Measurements from ENCODE around the gene DEGS1. TPM values are rescaled to one million over a fixed set of nuclear protein-coding genes. Genes with fewer than 3 reads are reported as not detected.

Gene DEGS1
- total and polyA plus RNA-seq, 10 of the 15 experiments (the other 5 are each of a cell fraction or from before 2014, with no cell fraction given): 16.5 to 133 (median 46.0) TPM

- TF ChIP-seq, protein P1, sequence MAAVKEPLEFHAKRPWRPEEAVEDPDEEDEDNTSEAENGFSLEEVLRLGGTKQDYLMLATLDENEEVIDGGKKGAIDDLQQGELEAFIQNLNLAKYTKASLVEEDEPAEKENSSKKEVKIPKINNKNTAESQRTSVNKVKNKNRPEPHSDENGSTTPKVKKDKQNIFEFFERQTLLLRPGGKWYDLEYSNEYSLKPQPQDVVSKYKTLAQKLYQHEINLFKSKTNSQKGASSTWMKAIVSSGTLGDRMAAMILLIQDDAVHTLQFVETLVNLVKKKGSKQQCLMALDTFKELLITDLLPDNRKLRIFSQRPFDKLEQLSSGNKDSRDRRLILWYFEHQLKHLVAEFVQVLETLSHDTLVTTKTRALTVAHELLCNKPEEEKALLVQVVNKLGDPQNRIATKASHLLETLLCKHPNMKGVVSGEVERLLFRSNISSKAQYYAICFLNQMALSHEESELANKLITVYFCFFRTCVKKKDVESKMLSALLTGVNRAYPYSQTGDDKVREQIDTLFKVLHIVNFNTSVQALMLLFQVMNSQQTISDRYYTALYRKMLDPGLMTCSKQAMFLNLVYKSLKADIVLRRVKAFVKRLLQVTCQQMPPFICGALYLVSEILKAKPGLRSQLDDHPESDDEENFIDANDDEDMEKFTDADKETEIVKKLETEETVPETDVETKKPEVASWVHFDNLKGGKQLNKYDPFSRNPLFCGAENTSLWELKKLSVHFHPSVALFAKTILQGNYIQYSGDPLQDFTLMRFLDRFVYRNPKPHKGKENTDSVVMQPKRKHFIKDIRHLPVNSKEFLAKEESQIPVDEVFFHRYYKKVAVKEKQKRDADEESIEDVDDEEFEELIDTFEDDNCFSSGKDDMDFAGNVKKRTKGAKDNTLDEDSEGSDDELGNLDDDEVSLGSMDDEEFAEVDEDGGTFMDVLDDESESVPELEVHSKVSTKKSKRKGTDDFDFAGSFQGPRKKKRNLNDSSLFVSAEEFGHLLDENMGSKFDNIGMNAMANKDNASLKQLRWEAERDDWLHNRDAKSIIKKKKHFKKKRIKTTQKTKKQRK (IDR thresholded peaks at IDR 0.05; ENCODE audit: low read depth, low read length): no peak
- TF ChIP-seq ZNF207 (IDR thresholded peaks at IDR 0.05; ENCODE audit: borderline replicate concordance) (0 out of 2 replicates have a peak, but pooled peaks have one; percentile 28), RAD51 (IDR thresholded peaks at IDR 0.05) (peak; percentile 46), NR2C1 (IDR thresholded peaks at IDR 0.05) (no peak), ZNF217 (IDR thresholded peaks at IDR 0.05) (peak; percentile 84), POLR2AphosphoS5 (IDR thresholded peaks at IDR 0.05; ENCODE audit: low read length) (no peak), TARDBP (IDR thresholded peaks at IDR 0.05; ENCODE audit: borderline replicate concordance) (no peak), EGR1 (IDR thresholded peaks at IDR 0.05; ENCODE audit: borderline replicate concordance in 1 of 2, low read depth in 2 of 2, low read length in 2 of 2) (no peak), KDM1A (IDR thresholded peaks at IDR 0.05; ENCODE audit: borderline replicate concordance) (no peak), SRF (IDR thresholded peaks at IDR 0.05; ENCODE audit: low read depth in 2 of 2, low read length in 2 of 2) (no peak), RUNX3 (IDR thresholded peaks at IDR 0.05; ENCODE audit: low read length) (peak; percentile 98), SMC3 (IDR thresholded peaks at IDR 0.05; ENCODE audit: borderline replicate concordance, low read length) (no peak; the same call in 1 of the 2 replicates)
- TF ChIP-seq, protein P2, sequence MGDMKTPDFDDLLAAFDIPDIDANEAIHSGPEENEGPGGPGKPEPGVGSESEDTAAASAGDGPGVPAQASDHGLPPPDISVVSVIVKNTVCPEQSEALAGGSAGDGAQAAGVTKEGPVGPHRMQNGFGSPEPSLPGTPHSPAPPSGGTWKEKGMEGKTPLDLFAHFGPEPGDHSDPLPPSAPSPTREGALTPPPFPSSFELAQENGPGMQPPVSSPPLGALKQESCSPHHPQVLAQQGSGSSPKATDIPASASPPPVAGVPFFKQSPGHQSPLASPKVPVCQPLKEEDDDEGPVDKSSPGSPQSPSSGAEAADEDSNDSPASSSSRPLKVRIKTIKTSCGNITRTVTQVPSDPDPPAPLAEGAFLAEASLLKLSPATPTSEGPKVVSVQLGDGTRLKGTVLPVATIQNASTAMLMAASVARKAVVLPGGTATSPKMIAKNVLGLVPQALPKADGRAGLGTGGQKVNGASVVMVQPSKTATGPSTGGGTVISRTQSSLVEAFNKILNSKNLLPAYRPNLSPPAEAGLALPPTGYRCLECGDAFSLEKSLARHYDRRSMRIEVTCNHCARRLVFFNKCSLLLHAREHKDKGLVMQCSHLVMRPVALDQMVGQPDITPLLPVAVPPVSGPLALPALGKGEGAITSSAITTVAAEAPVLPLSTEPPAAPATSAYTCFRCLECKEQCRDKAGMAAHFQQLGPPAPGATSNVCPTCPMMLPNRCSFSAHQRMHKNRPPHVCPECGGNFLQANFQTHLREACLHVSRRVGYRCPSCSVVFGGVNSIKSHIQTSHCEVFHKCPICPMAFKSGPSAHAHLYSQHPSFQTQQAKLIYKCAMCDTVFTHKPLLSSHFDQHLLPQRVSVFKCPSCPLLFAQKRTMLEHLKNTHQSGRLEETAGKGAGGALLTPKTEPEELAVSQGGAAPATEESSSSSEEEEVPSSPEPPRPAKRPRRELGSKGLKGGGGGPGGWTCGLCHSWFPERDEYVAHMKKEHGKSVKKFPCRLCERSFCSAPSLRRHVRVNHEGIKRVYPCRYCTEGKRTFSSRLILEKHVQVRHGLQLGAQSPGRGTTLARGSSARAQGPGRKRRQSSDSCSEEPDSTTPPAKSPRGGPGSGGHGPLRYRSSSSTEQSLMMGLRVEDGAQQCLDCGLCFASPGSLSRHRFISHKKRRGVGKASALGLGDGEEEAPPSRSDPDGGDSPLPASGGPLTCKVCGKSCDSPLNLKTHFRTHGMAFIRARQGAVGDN (IDR thresholded peaks at IDR 0.05): no peak
- TF ChIP-seq, protein P3, sequence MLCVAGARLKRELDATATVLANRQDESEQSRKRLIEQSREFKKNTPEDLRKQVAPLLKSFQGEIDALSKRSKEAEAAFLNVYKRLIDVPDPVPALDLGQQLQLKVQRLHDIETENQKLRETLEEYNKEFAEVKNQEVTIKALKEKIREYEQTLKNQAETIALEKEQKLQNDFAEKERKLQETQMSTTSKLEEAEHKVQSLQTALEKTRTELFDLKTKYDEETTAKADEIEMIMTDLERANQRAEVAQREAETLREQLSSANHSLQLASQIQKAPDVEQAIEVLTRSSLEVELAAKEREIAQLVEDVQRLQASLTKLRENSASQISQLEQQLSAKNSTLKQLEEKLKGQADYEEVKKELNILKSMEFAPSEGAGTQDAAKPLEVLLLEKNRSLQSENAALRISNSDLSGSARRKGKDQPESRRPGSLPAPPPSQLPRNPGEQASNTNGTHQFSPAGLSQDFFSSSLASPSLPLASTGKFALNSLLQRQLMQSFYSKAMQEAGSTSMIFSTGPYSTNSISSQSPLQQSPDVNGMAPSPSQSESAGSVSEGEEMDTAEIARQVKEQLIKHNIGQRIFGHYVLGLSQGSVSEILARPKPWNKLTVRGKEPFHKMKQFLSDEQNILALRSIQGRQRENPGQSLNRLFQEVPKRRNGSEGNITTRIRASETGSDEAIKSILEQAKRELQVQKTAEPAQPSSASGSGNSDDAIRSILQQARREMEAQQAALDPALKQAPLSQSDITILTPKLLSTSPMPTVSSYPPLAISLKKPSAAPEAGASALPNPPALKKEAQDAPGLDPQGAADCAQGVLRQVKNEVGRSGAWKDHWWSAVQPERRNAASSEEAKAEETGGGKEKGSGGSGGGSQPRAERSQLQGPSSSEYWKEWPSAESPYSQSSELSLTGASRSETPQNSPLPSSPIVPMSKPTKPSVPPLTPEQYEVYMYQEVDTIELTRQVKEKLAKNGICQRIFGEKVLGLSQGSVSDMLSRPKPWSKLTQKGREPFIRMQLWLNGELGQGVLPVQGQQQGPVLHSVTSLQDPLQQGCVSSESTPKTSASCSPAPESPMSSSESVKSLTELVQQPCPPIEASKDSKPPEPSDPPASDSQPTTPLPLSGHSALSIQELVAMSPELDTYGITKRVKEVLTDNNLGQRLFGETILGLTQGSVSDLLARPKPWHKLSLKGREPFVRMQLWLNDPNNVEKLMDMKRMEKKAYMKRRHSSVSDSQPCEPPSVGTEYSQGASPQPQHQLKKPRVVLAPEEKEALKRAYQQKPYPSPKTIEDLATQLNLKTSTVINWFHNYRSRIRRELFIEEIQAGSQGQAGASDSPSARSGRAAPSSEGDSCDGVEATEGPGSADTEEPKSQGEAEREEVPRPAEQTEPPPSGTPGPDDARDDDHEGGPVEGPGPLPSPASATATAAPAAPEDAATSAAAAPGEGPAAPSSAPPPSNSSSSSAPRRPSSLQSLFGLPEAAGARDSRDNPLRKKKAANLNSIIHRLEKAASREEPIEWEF (IDR thresholded peaks at IDR 0.05; ENCODE audit: insufficient replicate concordance, low read depth, low read length): no peak
- TF ChIP-seq, protein P4, sequence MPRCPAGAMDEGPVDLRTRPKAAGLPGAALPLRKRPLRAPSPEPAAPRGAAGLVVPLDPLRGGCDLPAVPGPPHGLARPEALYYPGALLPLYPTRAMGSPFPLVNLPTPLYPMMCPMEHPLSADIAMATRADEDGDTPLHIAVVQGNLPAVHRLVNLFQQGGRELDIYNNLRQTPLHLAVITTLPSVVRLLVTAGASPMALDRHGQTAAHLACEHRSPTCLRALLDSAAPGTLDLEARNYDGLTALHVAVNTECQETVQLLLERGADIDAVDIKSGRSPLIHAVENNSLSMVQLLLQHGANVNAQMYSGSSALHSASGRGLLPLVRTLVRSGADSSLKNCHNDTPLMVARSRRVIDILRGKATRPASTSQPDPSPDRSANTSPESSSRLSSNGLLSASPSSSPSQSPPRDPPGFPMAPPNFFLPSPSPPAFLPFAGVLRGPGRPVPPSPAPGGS (IDR thresholded peaks at IDR 0.05; ENCODE audit: borderline replicate concordance, insufficient read depth, low read depth, low read length, poor library complexity, severe bottlenecking): peak; percentile 75
Measured at GRCh38 chr1:224182057-224182865, 779 bp upstream of the DEGS1 start (continued).
